Measurements from ENCODE around the gene DBP.
"Not testable (repeated sequence)": the region's sequence is repeated elsewhere in the genome, so short reads cannot be mapped to it uniquely, and the experiment has no call there.

DBP gene

DNA sequence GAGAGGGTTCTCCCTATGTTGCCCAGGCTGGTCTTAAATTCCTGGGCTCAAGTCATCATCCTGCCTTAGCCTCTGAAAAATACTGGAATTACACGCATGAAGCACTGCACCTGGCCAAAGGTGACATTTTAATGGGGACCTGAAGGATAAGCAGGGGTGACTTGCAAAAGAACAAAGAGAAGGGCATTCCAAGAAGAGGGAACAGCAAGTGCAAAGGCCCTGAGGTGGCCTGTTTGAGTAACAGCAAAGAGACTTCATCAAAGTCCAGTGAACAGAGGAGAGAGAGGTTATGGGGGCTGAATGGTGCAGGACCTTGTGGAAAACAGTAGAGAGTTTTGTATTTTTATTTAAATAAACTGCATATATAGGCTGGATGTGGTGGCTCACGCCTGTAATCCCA, 4.7 kb upstream of the DBP start:
- in situ Hi-C loops (cut with MboI; ENCODE audit: low sequenced_read_pairs): no loop called here

DNA sequence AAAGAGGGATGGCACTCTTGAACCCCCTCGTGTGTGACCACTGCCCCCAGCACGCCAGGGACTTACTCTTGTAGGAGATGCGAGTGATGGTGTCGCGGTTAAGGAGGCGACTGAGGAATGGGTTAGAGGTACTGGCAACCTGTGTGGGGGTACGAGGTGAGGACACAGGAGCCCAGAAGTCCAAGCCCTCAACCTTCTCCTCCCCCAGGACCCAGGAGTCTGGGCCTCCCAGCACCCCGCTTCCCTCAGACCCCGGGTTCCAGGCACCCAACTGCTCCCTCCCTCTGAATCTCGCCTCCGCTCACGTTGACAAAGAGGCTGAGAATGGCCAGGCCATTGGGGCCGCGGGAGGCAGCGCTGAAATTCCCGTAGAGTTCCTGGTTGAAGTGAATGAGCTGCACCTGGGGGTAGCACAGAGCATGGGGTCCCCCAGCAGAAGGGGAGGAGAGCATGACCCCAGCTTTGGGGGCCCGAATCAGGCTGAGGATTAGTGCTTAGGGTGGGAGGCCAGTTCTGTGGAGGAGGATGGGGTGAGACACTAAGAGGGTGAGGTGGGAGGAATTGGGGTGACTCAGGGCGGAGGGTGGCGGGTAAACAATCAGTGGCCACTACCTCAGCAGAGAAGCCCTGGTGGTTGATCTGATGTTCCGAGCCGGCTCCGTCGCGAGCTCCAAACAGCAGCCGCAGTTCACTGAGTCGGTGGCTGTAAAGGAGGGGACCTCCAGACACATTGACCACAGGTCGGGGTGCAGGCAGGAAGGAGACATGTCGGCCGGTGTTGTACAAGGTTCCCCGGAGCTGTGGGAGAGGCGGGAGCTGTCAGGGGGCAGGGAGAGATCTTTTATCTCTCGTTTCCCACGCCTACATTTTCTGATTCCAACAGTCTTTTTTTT, 2.5 kb upstream of the DBP start:
- in situ Hi-C loops (cut with MboI; ENCODE audit: low sequenced_read_pairs): no loop called here

DNA sequence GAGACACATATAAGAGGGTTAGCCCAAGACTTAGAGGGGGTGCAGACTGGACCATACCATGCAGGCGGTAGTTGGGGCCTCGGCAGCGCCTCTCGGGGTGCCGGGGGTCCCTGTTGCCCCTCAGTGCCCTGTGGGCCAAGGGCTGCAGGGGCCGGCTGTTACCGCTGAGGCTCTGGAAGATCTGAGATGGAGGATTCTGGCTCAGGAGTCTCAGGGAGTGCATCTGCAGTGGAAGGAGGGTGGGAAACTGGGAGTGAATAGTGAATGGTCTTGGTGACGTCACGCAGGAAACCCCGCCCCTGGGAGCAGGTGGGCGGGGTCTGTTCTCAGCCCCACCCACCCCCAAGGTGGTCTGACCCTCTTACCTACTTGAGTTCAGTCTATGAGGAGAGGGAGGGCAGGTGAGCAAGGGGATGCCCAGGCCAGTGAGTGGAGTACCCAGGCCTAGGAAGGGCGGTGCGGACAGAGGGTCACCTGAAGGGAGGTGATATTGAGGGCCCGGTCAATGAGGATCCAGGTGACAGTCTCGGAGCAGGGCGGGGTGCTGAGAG, 1.7 kb upstream of the DBP start:
- in situ Hi-C loops (cut with MboI; ENCODE audit: low sequenced_read_pairs): no loop called here

DNA sequence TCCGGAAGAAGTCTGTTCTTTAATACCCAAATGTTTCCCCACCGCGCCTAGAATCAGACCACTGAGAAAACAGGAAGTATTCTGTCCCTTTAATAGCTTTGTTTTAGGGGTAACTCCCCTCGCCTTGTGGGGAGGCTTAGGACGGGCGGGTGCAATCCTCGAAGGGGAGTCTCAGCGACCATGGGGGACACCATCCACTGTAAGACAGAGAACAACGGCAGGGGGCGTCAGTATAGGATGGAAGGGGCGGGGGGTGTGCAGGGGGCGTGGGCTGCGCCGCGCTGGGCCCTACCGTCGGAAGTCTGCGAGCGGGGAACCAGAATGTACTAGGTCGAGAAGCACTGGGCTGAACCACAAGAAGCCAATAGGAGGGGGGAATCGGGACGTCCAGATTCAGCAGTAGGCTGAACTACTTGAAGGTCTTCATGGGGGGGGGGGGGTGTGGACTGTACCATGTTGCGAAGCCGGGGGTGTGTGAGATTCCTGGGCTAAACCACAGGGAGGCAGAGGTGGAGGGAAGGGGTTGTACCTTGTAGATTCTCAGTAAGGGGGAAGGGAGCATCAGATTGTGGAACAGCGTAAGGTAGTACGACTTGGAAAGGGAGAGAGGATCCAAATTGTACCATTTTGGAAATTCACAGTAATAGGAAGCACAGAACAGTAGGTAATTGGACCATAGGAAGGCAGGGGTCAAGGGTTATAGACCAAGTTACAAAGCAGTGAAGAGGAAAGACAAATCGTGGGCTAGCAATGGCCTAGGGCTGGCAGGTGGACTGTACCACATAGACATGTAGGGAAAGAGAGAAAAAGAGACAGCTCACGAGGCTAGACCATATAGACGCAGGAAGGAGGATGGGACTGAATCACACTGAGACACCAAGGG, 1.0 kb upstream of the DBP start:
- in situ Hi-C loops (cut with MboI; ENCODE audit: low sequenced_read_pairs): no loop called here

DNA sequence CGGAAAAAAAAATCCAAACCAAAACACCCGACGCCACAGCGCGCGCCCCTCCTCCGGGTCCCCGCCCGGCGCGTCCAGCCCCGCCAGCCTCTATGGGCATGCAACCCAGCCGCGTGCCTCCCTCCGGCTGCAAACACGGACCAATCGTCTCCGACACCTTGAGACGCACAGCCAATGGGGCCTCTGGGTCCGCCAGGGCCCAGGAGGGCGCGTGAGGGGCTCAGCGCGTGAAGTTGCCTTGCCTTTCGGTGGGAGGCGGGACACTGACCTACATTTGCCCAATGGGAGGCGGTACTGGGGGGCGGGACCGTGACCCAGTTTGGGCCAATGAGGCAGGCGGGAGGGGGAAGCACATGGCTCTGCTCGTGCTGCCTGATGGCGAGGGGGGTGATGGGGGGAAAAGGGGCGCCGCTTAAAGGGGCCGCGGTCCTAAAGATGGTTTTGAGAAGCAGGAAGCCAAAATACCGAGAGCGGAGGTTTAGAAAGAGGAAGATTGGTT, 319 bp upstream of the DBP start:
- in situ Hi-C loops (cut with MboI; ENCODE audit: low sequenced_read_pairs): no loop called here

DNA sequence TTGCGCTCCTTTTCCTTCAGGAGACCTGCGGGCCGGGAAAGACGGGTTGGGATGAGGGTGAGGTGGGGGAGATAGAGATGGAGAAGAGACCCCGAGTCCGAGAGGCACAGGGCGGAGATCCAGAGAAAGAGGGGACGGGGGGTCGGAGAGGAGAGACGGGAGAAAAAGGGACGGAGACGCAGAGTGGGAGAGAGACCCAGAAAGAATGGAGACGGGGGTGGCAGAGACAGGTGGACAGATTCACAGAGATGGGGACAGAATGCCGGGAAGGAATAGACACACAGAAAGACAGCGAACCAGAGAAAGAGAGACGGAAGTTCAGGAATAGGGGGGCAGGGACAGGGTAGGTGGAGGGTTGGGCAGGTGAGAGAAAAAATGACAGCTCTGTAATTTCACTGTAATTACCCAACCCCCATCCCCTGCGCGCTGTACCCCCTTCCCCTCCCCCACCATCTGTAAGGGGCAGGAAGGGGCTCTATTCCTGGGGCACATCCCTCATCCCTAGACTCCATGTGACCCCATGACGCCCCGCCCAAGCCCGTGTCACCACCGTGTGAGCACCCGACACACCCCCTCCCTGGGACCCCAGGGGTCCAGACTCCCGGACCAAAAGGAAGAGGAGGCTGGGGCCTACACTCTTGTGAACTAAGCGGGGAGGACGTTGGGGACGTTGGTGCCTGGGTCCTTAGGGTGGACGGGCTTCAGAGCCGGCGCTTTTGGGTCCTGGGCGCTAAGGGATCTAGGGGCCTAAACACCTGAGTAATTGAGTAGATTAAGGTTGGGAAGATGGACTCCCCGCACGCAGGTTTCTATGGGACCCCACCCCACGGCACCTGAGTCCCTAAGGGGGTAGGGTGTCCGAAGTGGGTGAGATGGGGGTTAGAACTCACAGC, 967 bp downstream of the DBP start:
- in situ Hi-C loops (cut with MboI; ENCODE audit: low sequenced_read_pairs): no loop called here

DNA sequence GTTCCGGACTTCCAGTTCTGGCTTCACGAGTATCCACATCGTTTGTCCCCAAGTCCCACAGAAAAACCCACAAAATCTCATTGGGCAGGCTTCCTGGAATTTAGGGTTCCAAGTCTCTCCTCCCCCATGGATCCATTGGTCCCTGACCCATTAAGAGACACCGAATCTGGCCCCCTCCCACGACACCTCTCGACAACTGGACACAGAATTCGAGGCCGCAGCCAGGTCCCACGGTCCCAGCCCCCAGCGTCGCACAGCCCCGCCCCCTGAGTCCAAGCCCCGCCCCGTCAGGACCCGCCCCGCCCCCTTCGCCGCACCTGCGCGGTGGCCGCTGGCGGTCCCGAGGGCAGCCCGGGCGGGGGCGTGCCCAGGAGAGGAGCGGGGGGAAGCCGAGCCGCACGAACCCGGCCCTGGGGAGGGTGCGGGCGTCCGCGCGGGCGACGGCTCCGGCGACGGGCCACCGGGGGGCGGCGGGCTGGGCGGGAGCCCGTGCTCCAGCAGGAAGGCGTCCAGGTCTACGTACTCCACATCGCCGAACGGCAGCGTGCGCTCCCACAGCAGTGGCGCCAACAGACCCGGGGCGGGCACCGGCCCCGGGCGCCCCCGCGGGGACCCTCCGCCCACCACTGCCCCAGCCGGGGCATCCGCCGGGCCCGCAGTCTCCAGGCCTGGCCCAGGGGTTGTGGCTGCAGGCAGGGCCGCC, 1.8 kb downstream of the DBP start:
- in situ Hi-C loops (cut with MboI; ENCODE audit: low sequenced_read_pairs): no loop called here

DNA sequence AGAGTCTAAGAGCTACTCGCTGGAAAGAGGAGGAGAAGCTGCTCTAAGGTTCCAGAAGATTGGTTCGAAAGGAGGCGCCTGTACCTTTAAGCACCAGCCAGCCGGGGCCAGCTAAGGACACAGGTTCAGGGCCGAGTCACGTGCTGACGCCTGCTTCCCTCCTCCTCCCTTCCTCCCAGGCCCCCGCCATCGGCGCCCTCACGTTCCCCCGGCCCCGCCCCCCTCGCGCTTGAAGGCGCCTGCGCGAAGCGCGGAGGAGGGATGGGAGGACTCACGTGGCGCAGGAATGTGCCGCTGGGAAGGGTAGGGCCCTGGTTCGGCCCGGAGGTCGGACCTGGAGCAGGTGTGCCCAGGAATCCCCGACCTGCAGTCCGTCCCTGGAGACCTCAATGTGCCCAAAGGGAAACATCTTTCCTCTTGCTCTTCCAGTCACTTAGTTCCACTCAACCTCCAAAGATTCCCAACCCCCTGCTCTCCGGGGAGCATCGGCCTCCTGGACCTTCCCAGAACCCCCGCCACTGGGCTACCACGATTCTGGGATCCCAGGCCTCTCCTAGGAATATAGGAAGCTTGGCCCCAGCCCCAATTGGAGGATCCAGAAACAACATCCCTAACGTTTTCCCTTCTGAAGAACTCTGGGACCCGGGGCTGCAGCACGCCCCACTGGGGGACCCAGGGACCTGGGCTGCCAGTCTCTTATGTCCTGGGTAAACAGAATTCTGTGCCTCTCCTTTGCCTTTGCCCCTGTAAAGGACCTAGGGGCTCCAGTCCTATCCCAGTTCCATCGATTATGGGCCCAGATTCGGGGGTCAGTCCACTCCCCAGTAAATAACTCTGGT, 2.5 kb downstream of the DBP start:
- in situ Hi-C loops (cut with MboI; ENCODE audit: low sequenced_read_pairs): no loop called here

DNA sequence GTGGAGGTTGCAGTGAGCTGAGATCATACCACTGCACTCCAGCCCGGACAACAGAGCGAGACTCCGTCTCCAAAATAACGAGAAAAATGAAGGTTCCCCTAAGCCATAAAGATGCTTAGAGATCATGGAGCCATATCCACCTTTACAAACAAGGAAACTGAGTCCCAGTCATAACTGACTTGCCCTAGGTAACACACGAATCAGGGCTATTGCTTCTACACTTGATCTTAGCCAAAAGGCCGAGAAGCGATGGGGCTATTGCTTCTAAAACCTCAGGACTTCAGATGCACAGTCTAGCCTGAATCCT, 3.2 kb downstream of the DBP start:
- in situ Hi-C loops (cut with MboI; ENCODE audit: low sequenced_read_pairs): no loop called here

DNA sequence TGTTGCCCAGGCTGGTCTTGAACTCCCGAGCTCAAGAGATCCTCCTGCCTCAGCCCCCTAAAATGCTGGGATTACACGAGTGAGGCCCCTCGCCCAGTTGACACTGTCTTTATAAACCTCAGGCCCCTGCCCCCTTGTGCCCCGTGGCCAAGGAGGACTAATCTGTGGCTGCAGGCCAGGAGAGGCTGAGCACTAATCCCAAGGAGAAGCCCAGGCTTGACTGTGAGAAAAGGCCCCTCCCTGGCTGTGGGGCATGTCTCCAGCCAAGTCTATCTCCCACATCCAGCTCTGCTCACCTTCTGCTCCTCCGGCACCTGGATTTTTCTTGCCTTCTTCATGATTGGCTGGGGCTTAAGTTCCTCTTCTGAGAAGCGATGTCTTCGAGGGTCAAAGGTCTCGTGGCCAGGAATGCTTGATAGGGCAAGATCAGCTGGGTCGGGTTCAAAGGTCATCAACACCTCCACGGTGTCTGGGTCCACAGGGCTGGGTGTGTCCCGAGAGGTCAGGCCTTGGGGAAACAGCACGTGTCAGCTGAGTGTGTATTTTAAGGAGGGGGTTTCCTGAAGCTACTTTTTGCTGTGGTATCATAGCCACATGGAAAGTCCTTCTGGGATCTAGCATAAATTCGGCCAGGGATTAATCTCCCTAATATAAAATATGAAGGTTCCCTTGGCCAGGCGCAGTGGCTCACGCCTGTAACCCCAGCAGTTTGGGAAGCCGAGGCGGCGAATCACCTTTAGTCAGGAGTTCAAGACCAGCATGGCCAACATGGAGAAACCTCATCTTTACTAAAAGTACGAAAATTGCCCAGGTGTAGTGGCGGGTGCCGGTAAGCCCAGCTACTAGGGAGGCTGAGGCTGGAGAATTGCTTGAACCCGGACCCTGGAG, 3.8 kb downstream of the DBP start:
- in situ Hi-C loops (cut with MboI; ENCODE audit: low sequenced_read_pairs): no loop called here

DNA sequence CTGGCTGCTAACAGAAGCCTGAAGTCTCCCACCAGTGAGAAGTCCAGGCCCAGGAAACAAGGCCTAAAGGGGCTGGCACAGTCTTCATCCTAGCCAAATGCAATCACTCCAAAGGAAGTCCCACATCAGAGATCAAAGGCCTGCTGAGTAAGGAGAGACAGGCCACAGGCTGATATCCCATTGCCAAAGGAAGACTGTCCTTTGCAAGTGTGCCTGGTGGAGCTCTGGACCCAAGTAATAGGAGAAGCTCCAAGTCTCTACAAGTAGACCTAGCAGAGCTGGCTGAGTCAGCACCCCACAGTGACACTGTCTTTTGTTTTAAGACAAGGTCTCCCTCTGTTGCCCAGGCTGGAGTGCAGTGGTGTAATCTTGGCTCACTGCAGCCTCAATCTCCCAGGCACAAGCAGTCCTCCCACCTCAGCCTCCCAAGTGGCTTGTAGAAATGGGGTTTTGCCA, 4.5 kb downstream of the DBP start:
- in situ Hi-C loops (cut with MboI; ENCODE audit: low sequenced_read_pairs): no loop called here

DNA sequence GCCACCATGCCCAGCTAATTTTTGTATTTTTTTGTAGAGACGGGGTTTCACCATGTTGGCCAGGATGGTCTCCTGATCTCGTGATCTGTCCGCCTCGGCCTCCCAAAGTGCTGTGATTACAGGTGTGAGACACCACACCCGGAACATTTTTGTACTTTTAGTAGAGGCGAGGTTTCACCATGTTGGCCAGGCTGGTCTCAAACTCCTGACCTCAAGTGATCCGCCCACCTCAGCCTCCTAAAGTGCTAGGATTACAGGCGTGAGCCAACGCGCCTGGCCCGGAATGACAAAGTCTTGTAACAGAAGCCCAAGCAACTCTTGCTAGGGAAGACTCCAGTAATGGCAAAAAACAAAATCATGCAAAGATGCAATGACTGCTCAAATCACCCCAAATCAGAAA, 4.9 kb downstream of the DBP start:
- in situ Hi-C loops (cut with MboI; ENCODE audit: low sequenced_read_pairs): not testable (repeated sequence)

DNA sequence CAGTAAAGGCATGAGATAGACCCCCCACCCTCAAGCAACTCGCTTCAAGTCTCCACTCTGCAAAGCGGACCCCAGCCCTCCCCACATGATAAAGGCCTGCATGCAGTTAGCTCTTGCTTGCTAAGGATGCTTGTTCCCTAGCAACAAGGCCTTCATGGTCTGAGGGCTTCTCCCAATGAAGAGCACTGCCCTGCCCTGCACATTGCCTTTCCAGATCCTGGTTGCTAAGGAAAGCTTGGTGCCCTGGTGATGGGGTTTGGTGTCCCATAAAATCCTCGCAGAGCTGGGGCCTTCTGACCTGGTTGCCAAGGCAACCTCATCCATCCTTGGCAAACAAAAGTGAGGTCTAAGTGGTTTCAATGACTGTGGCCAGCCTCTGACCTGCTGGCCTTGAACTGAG, 6.0 kb downstream of the DBP start:
- in situ Hi-C loops (cut with MboI; ENCODE audit: low sequenced_read_pairs): no loop called here

DNA sequence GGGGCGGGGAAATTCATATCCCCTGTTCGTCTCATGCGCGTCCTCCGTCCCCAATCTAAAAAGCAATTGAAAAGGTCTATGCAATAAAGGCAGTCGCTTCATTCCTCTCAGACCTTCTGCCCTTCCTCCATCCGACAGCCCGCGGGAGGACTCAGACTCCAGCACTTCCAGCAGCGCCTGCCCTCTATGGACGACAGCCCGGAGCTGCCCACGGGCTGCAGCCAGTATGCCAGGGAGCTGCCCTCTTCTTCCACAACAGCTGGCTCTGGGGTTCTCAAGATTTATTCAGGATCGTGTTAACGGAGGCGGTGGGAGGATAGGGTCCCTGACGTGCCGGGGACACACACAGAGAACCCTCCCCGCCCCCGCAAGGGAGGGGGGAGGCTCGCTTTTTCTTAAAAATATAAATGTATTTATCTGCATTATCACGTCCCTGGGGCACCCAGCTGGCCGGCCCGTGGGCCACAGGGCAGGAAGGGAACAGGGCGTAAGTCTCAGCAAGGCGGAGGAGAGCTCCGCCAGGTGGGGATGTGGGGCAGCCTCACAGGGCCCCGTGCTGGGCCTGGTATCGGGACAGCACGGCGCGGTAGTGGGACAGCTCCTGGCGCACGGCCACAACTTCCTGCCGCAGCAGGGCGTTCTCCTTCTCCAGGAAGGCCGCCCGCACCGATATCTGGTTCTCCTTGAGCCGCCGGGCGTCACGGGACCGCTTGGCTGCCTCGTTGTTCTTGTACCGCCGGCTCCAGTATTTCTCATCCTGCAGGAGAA, 6.7 kb downstream of the DBP start:
- in situ Hi-C loops (cut with MboI; ENCODE audit: low sequenced_read_pairs): no loop called here

DNA sequence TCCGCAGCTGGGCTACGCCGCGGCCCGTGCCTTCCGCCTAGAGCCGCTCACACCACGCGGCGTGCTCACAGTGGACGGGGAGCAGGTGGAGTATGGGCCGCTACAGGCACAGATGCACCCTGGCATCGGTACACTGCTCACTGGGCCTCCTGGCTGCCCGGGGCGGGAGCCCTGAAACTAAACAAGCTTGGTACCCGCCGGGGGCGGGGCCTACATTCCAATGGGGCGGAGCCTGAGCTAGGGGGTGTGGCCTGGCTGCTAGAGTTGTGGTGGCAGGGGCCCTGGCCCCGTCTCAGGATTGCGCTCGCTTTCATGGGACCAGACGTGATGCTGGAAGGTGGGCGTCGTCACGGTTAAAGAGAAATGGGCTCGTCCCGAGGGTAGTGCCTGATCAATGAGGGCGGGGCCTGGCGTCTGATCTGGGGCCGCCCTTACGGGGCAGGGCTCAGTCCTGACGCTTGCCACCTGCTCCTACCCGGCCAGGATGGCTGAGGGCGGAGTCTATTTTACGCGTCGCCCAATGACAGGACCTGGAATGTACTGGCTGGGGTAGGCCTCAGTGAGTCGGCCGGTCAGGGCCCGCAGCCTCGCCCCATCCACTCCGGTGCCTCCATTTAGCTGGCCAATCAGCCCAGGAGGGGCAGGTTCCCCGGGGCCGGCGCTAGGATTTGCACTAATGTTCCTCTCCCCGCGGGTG, 7.4 kb downstream of the DBP start:
- in situ Hi-C loops (cut with MboI; ENCODE audit: low sequenced_read_pairs): no loop called here

DNA sequence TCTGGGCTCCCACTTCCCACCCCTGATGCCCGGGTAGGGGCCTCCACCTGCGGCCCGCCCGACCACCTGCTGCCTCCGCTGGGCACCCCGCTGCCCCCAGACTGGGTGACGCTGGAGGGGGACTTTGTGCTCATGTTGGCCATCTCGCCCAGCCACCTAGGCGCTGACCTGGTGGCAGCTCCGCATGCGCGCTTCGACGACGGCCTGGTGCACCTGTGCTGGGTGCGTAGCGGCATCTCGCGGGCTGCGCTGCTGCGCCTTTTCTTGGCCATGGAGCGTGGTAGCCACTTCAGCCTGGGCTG, 7.9 kb downstream of the DBP start:
- in situ Hi-C loops (cut with MboI; ENCODE audit: low sequenced_read_pairs): no loop called here

All from hTERT RPE-1 (cell line).